Lower leg skin (tissue), 4 donors: Measurements from ENCODE around the gene MPRIP. TPM values are rescaled to one million over a fixed set of nuclear protein-coding genes. Genes with fewer than 3 reads are reported as not detected.

Experiments used
- DNase-seq, 2 donors: peaks; one replicate each; pipeline ENCODE4 v3.0.0-alpha.2; 2019; ENCODE audit warnings: low spot score in 2 of 2
- H3K4me3 ChIP-seq: fragments of 200-600 bp; sonication (generic); 2 replicates; pipeline ENCODE4 v1.5.1; 2017; ENCODE audit warnings: mild to moderate bottlenecking, low read depth; ENCODE audit not compliant: poor library complexity, severe bottlenecking
- POLR2A ChIP-seq, 2 donors: fragments of 450-650 bp; IDR thresholded peaks; one replicate each; pipeline ENCODE4 v1.6.1; 2016 to 2017; ENCODE audit warnings: antibody characterized with exemption in 2 of 2, mild to moderate bottlenecking in 1 of 2, moderate library complexity in 1 of 2
- WGBS, 2 donors: methylation state at CpG; one replicate each; pipeline ENCODE4 v1.1.5; 2018; 5-methylcytosine and 5-hydroxymethylcytosine counted together
- intact Hi-C: fragments of 100-400 bp; cut with DNase I; formaldehyde crosslinking; loops from one replicate; pipeline ENCODE4 v1.15.0; 2023; ENCODE audit warnings: low total_unique reads
- total RNA-seq, 4 donors: library from RNA; depleted of rRNA; stranded (reverse); fragments of >200 nt; gene quantifications; one replicate each; pipeline ENCODE4 v1.1.0, GENCODE V29; 2016
- TF ChIP-seq, protein P1 (sequence below), 3 donors: fragments of 450-650 bp; IDR thresholded peaks; one replicate each; pipeline ENCODE4 v1.5.1; 2016; ENCODE audit warnings: antibody characterized with exemption in 3 of 3, mild to moderate bottlenecking in 3 of 3, moderate library complexity in 2 of 3

Gene MPRIP
- total RNA-seq, 4 donors from 2014 or later: 128 to 217 (median 141) TPM

DNA sequence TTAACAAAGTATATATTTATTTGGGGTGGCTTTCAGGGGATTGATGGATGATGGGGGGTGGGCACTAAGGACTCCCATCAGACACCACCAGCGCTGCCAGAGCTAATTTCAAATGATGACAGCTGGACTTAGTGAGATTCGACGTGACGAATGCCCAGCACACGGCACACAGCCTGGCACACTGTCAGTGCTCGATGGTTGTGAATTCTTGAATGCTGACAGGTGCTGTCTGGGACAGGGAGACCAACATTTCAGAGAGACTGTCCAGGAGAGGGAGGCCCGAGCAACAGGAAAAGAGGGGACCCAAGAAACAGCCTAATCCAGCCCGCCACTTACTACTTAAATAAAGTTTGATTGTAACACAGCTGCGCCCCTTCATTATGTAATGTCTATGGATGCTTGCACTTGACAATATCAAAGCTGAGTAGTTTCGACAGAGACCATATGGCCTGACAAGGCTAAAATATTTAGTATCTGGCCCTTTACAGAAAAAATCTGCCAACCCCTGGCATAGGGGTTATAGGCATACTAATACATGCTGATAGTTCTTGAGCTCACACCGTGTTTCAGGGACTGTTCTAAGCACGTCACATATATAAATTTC is 6.2 kb upstream of the MPRIP start:
- TF ChIP-seq POLR2A (IDR thresholded peaks at IDR 0.05): no peak
- TF ChIP-seq, protein P1, sequence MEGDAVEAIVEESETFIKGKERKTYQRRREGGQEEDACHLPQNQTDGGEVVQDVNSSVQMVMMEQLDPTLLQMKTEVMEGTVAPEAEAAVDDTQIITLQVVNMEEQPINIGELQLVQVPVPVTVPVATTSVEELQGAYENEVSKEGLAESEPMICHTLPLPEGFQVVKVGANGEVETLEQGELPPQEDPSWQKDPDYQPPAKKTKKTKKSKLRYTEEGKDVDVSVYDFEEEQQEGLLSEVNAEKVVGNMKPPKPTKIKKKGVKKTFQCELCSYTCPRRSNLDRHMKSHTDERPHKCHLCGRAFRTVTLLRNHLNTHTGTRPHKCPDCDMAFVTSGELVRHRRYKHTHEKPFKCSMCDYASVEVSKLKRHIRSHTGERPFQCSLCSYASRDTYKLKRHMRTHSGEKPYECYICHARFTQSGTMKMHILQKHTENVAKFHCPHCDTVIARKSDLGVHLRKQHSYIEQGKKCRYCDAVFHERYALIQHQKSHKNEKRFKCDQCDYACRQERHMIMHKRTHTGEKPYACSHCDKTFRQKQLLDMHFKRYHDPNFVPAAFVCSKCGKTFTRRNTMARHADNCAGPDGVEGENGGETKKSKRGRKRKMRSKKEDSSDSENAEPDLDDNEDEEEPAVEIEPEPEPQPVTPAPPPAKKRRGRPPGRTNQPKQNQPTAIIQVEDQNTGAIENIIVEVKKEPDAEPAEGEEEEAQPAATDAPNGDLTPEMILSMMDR (IDR thresholded peaks at IDR 0.05): no peak
- intact Hi-C loops: no loop called here
- DNase-seq: no peak
- WGBS, 2 donors: 87 to 89% methylated on average over 12 of the region's 12 CpGs
- no peak overlapping the region for H3K4me3 ChIP-seq

DNA sequence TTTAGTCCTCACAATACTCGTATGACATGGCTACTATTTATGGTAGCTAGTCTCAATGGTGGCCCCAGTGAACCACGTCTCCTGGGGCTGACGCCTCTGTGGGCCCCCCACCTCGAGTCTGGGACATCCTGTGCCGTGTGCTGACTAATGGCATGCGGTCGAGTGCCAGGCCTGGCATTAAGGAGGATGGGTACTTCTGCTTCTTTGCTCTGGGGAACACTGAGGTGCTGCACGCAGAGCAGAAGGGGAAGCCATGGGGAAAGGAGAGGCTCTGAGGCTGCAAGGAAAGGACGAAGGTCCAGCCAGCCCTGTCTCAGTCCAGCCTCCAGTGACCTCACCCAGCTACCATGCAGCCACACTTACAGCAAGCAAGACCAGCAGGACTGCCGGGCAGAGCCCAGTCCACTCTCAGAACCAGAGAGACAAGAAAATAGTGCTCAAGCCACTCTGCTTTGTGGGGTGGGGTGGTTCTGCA is 5.7 kb upstream of the MPRIP start:
- no peak overlapping the region for H3K4me3 ChIP-seq
- DNase-seq: no peak
- intact Hi-C loops: no loop called here
- WGBS, 2 donors: 54 to 67% methylated on average over 9 to 10 of the region's 10 CpGs
- TF ChIP-seq, protein P1 (IDR thresholded peaks at IDR 0.05): no peak
- no peak for TF ChIP-seq POLR2A (IDR thresholded peaks at IDR 0.05)

DNA sequence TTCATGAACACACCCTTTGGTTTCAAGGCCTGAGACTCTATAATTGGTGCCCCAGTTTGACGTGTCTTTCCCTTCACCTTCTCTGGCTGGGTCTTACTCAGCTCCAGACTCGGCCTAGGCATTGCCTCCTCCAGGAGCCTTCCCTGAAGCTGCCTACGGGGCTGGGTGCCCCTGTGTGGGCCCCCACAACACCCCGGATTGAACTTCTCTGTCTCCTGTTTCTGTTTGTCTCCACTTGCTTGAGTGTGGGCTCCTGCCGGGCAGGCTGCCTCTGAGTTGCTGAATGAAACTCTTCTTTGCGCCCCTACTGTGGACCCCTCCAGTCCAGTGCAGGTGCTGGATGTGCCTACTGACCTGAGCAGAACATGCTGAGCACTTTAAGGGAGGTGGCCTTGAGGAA is 2.3 kb upstream of the MPRIP start:
- DNase-seq: no peak
- no peak for TF ChIP-seq POLR2A (IDR thresholded peaks at IDR 0.05)
- TF ChIP-seq, protein P1 (IDR thresholded peaks at IDR 0.05): no peak
- intact Hi-C loops: no loop called here
- H3K4me3 ChIP-seq: no peak overlapping the region
- WGBS, 2 donors: 81 to 83% methylated on average over 6 of the region's 6 CpGs

DNA sequence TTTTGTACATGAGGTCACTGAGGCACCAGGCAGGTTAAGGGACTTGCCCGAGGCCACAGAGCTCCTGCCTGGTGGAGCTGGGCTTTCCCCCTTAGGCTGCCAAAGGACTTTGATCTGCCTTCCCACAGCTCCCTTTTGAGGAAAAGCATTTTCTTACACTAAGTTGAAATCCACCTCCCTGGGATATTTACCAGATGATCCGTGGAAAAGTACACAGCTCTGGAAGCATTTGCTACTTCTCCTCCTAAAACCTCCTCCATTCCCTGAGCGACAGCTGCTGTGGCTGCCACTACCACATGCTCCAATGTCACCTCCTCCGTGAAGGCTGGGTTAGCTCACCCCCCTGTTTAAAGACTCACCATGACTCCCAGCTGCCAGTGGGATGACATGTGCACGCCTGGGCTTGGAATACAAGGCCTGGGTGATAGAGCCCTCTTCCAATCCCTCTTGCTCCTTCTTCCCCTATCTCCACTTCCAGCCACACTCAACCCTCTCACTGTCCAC is 1.2 kb upstream of the MPRIP start:
- intact Hi-C loops: no loop called here
- WGBS, 2 donors: 56 to 62% methylated on average over 5 of the region's 5 CpGs
- peak in 1 of 2 donors; percentile 84 for DNase-seq
- TF ChIP-seq, protein P1 (IDR thresholded peaks at IDR 0.05): no peak
- TF ChIP-seq POLR2A (IDR thresholded peaks at IDR 0.05): no peak
- H3K4me3 ChIP-seq: no peak overlapping the region

DNA sequence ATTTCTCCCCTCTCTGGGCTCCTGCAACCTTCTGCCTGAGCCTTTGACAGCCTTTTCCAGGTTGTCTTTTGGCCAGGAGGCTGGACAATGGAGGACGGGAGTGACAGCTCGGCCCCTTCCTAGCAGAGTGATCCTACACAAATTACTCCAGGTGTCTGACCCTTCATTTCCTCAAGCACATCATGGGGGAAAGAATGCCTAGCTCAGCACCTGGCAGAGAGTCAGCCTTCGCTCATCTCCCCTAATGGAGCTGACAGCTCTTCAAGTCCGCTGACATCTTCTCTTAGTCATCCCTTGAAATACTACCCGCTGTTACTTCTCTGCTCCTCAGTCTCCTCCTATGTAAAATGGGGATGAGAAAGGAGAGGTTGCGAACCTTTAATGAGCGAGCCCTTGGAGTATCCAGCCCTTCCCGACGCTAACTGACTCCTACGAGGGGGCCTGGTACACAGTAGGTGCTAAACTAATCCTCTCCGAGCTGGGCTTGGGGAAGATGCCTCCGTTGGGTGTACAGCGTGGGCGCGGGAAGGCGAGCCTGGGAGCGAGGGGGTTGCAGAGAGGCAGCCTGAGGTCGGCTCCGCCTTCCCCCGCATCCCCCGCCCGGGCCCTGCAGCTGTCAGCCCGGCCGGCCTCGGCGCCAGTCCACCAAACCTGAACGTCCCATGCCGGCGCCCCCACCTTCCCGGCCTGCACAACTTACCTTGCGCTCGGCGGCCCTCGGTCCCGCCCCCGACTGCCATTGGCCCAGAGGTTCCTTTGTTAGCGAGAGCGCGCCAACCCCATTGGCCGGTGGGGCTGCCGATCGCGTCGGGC is 480 bp upstream of the MPRIP start:
- WGBS, 2 donors: 7 to 11% methylated on average over 27 to 40 of the region's 44 CpGs

More for the DNA sequence above, 480 bp upstream of the MPRIP start:
- no peak for TF ChIP-seq POLR2A (IDR thresholded peaks at IDR 0.05)
- TF ChIP-seq, protein P1 (IDR thresholded peaks at IDR 0.05): no peak
- intact Hi-C loops: no loop called here
- H3K4me3 ChIP-seq: no peak overlapping the region
- DNase-seq: peak; percentile 97 to 100
